ENCODE measurements around the gene PRIM2. TPM values are rescaled to one million over a fixed set of nuclear protein-coding genes. Genes with fewer than 3 reads are reported as not detected.

PRIM2 gene
- total and polyA plus RNA-seq, 2 of the 8 experiments (the other 6 are each of a cell fraction or from before 2014, with no cell fraction given), result 20.8 to 46.8 TPM

DNA sequence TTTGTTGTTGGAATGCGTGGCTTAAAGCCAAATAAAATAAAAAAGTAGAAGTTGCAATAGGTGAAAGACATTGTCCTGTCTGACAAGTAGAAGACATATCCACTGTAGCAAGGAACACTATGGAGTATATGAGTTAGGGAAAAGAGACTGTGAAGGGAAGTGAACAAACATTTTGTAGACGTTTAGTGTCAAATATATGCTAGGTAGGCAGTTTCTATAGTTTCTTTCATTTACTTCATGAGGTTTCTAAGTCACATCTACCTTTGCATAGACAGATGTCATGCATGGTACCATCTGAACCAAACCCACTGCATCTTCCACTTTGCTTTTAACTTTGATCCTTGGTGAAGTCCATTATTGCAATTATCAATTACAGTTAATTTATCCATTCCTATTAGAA, 9.9 kb downstream of the PRIM2 start (continued):
- no peak for TF ChIP-seq SUZ12 (IDR thresholded peaks at IDR 0.05; ENCODE audit: low read length)
- TF ChIP-seq ASH2L (IDR thresholded peaks at IDR 0.05; ENCODE audit: low read length), result no peak

Data from H1 (cell line).